Esophagus muscularis mucosa (tissue), 4 donors: ENCODE measurements around the gene DLL4. TPM values are rescaled to one million over a fixed set of nuclear protein-coding genes. Genes with fewer than 3 reads are reported as not detected.

ENCODE experiments used
- DNase-seq: peaks from one replicate; pipeline ENCODE4 v3.0.0-alpha.2; 2017; ENCODE audit errors: extremely low spot score
- H3K27ac ChIP-seq, 4 donors: fragments of 200-600 bp; sonication (generic); replicated peaks in 1 of 4; 1 replicate in 3 of 4; 2 replicates in 1 of 4; pipeline ENCODE4 v1.5.1; 2016 to 2019; ENCODE audit warnings: mild to moderate bottlenecking in 1 of 4
- H3K27me3 ChIP-seq, 4 donors: fragments of 200-600 bp; sonication (generic); one replicate each; pipeline versions ENCODE4 v1.5.1 to v1.6.0; 2016 to 2019
- H3K36me3 ChIP-seq, 4 donors: fragments of 200-600 bp; sonication (generic); one replicate each; pipeline ENCODE4 v1.5.1; 2016 to 2019
- H3K4me1 ChIP-seq, 4 donors: fragments of 200-600 bp; sonication (generic); one replicate each; pipeline ENCODE4 v1.5.1; 2016 to 2019
- H3K4me3 ChIP-seq, 4 donors: fragments of 200-600 bp; sonication (generic); 1 replicate in 2 of 4; 2 replicates in 2 of 4; pipeline ENCODE4 v1.5.1; 2016 to 2019; ENCODE audit warnings: mild to moderate bottlenecking in 4 of 4, moderate library complexity in 1 of 4
- H3K9me3 ChIP-seq, 4 donors: fragments of 200-600 bp; sonication (generic); 1 replicate in 3 of 4; 2 replicates in 1 of 4; pipeline ENCODE4 v1.5.1; 2016 to 2019
- EP300 ChIP-seq: sonication (generic); formaldehyde crosslinking; IDR thresholded peaks from one replicate; pipeline ENCODE4 v1.6.1; 2017; ENCODE audit warnings: antibody characterized with exemption
- POLR2A ChIP-seq: fragments of 450-650 bp; IDR thresholded peaks from one replicate; pipeline ENCODE4 v1.6.1; 2017; ENCODE audit warnings: antibody characterized with exemption, moderate library complexity, mild to moderate bottlenecking, low read depth
- POLR2AphosphoS5 ChIP-seq, 2 donors: sonication (generic); formaldehyde crosslinking; IDR thresholded peaks; one replicate each; pipeline ENCODE4 v1.6.1; 2017; ENCODE audit warnings: antibody characterized with exemption in 2 of 2
- WGBS: methylation state at CpG from one replicate; pipeline ENCODE4 v1.1.5; 2018; 5-methylcytosine and 5-hydroxymethylcytosine counted together
- intact Hi-C: fragments of 100-400 bp; cut with DNase I; formaldehyde crosslinking; loops from one replicate; pipeline ENCODE4 v1.15.1; 2023
- total RNA-seq, 4 donors: library from RNA; depleted of rRNA; stranded (reverse); fragments of >200 nt; gene quantifications; one replicate each; pipeline versions ENCODE4 v1.1.0 to v1.2.1, GENCODE V29; 2016
- TF ChIP-seq, protein P1 (sequence below), 3 experiments: fragments of 200-600 bp in 2 of 3; fragments of 450-650 bp in 1 of 3; sonication (generic) in 2 of 3; IDR thresholded peaks; one replicate each; pipeline ENCODE4 v1.5.1; 2017 to 2019; ENCODE audit warnings: antibody characterized with exemption in 3 of 3, mild to moderate bottlenecking in 2 of 3, moderate library complexity in 1 of 3

The DLL4 gene
- total RNA-seq, 4 donors from 2014 or later: 1.7 to 12.6 (median 7.5) TPM

DNA sequence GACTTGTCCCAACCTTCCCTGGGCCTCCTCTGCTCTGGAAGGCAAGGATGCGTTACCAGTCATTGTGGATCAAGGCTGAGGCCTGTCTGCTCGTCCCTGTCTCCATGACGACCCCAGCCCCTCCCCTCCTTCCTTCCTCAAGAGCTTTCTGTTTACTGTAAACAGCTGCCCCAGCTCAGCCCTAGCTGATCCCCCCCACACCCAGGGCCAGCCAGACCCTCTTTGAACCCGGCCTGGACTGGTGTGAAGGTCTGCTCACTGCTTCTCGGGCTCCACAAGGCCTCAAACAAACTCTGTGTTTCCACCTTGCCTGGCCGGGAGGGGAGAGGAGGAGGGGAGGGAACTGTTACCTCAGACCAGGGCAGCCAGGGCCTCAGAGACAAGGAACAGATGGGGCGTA lies 18.0 kb upstream of the DLL4 start:
- H3K36me3 ChIP-seq: no peaks in the 10 kb centered on the region
- intact Hi-C loops: no loop called here
- DNase-seq: no peak
- TF ChIP-seq POLR2AphosphoS5 (IDR thresholded peaks at IDR 0.05) (no peak), POLR2A (no peak), EP300 (no peak)
- TF ChIP-seq, protein P1, sequence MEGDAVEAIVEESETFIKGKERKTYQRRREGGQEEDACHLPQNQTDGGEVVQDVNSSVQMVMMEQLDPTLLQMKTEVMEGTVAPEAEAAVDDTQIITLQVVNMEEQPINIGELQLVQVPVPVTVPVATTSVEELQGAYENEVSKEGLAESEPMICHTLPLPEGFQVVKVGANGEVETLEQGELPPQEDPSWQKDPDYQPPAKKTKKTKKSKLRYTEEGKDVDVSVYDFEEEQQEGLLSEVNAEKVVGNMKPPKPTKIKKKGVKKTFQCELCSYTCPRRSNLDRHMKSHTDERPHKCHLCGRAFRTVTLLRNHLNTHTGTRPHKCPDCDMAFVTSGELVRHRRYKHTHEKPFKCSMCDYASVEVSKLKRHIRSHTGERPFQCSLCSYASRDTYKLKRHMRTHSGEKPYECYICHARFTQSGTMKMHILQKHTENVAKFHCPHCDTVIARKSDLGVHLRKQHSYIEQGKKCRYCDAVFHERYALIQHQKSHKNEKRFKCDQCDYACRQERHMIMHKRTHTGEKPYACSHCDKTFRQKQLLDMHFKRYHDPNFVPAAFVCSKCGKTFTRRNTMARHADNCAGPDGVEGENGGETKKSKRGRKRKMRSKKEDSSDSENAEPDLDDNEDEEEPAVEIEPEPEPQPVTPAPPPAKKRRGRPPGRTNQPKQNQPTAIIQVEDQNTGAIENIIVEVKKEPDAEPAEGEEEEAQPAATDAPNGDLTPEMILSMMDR (IDR thresholded peaks at IDR 0.05): no peak
- 69% methylated on average over 7 of the region's 7 CpGs for WGBS
- H3K27ac ChIP-seq: no peak overlapping the region
- H3K4me1 ChIP-seq: peaks cover 15 to 33% (median 24%) of the 10 kb centered on the region in 4 donors
- H3K9me3 ChIP-seq: no peaks in the 10 kb centered on the region
- no peak overlapping the region for H3K4me3 ChIP-seq
- no peaks in the 10 kb centered on the region for H3K27me3 ChIP-seq

- WGBS: 91% methylated on average over 2 of the region's 2 CpGs
- no peak overlapping the region for H3K27ac ChIP-seq
- no peaks in the 10 kb centered on the region for H3K27me3 ChIP-seq
- intact Hi-C loops: no loop called here
- TF ChIP-seq POLR2A (no peak), POLR2AphosphoS5 (IDR thresholded peaks at IDR 0.05) (no peak)
- no peaks in the 10 kb centered on the region for H3K9me3 ChIP-seq
- peaks cover 9 to 28% (median 19%) of the 10 kb centered on the region in 4 donors for H3K4me1 ChIP-seq
- no peak for DNase-seq
- H3K4me3 ChIP-seq: no peak overlapping the region
- no peaks in the 10 kb centered on the region for H3K36me3 ChIP-seq
Measured at GRCh38 chr15:40911693-40912092, 17.4 kb upstream of the DLL4 start.

DNA sequence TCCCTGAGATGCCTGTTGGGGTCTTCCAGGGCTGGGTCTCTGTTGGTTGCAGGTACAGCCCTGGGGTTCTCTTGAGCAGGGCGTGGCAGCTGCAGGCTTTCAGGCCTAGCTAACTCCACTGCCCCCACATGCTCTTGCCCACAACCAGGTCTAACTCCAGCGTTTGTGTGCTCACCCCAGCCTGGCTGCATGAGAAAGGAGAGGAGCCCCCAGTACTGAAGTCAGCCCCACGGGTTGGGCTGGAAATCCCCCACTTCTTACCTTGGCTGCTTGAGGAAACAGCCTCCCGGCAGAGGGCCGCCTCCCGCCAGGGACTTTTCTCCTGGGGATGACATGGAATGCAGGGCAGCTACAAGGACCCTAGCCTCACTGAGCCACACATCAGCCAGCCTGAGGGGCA lies 16.7 kb upstream of the DLL4 start:
- WGBS: 74% methylated on average over 6 of the region's 6 CpGs
- no peaks in the 10 kb centered on the region for H3K36me3 ChIP-seq
- H3K9me3 ChIP-seq: no peaks in the 10 kb centered on the region
- peaks cover 0 to 1% (median 0%) of the 10 kb centered on the region in 4 donors for H3K27me3 ChIP-seq
- TF ChIP-seq, protein P1 (IDR thresholded peaks at IDR 0.05): no peak
- TF ChIP-seq POLR2A (no peak), EP300 (no peak), POLR2AphosphoS5 (IDR thresholded peaks at IDR 0.05) (no peak)
- H3K4me1 ChIP-seq: peaks cover 1 to 22% (median 11%) of the 10 kb centered on the region in 4 donors
- H3K4me3 ChIP-seq: no peak overlapping the region
- DNase-seq: no peak
- intact Hi-C loops: no loop called here
- no peak overlapping the region for H3K27ac ChIP-seq

GRCh38 chr15:40914013-40914412 lies 15.1 kb upstream of the DLL4 start:
- intact Hi-C loops: no loop called here
- H3K36me3 ChIP-seq: no peaks in the 10 kb centered on the region
- peaks cover 0 to 11% (median 0%) of the 10 kb centered on the region in 4 donors for H3K27me3 ChIP-seq
- TF ChIP-seq EP300 (no peak), POLR2AphosphoS5 (IDR thresholded peaks at IDR 0.05) (no peak), POLR2A (no peak)
- TF ChIP-seq, protein P1 (IDR thresholded peaks at IDR 0.05): no peak
- peaks cover 5 to 17% (median 11%) of the 10 kb centered on the region in 4 donors for H3K4me1 ChIP-seq
- H3K4me3 ChIP-seq: no peak overlapping the region
- whole genome bisulfite sequencing: 95% methylated on average over 12 of the region's 12 CpGs
- H3K9me3 ChIP-seq: no peaks in the 10 kb centered on the region
- H3K27ac ChIP-seq: no peak overlapping the region
- no peak for DNase-seq

- no peaks in the 10 kb centered on the region for H3K9me3 ChIP-seq
- peaks cover 5 to 19% (median 12%) of the 10 kb centered on the region in 4 donors for H3K4me1 ChIP-seq
- 91% methylated on average over 7 of the region's 8 CpGs for WGBS
- DNase-seq: no peak
- H3K27ac ChIP-seq: no peak overlapping the region
- peaks cover 0 to 11% (median 0%) of the 10 kb centered on the region in 4 donors for H3K27me3 ChIP-seq
- H3K4me3 ChIP-seq: no peak overlapping the region
- intact Hi-C loops: no loop called here
- no peak for TF ChIP-seq EP300
- no peak for TF ChIP-seq POLR2AphosphoS5 (IDR thresholded peaks at IDR 0.05)
- TF ChIP-seq, protein P1 (IDR thresholded peaks at IDR 0.05): no peak
- no peak for TF ChIP-seq POLR2A
- H3K36me3 ChIP-seq: no peaks in the 10 kb centered on the region
Measured at GRCh38 chr15:40914486-40914885, 14.7 kb upstream of the DLL4 start.
